Endothelial cell of hepatic sinusoid (primary cell): ENCODE data around the gene LEMD2.

Experiments
- in situ Hi-C: cut with HindIII; loops from 2 replicates; pipeline ENCODE4 v1.10.0; 2017; ENCODE audit warnings: low sequenced_read_pairs

The LEMD2 gene

GRCh38 chr6:33777398-33778388 is 11.2 kb downstream of the LEMD2 start:
- in situ Hi-C loops, result no loop called here

- in situ Hi-C loops, result no loop called here
Observed at GRCh38 chr6:33776764-33777163, 12.2 kb downstream of the LEMD2 start.

- in situ Hi-C loops, result no loop called here
Observed at GRCh38 chr6:33776186-33776585, 12.7 kb downstream of the LEMD2 start.

- in situ Hi-C loops, result loop anchor here (25.0 kb wide), 1 partner anchor 363 kb away; the partner anchor contains the start of gene GRM4
Observed at GRCh38 chr6:33774774-33775173, 14.2 kb downstream of the LEMD2 start.

DNA sequence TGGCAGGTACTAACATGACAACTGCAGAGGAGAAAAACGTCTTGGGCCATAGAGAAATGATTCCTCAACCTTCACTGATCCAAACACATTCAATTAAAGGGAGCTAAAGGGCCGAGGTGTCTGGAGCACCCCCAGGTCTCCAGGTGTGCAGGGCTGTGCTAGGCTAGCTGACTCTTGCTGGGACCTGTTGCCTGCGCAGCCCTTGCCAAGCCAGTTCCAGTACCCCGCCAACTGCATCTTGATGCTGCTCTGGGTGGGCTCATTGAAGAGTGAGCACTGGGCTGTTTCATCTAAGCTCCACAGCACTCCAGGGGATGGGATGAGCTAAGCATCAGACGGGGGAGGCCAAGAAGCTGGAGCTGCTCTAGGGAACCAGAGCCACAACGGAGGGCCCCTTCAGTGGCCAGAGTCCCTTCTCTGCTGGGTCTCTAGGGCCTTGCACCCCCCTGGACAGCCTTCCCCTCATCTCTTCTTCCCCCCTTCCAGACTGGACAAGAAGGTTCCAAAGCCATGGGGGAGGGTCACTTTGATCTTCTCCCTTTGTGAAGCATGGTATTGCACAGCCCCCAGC is 15.9 kb downstream of the LEMD2 start:
- in situ Hi-C loops, result loop anchor here (25.0 kb wide), 1 partner anchor 364 kb away; the partner anchor contains the start of gene GRM4

GRCh38 chr6:33772082-33772830 is 16.7 kb downstream of the LEMD2 start:
- in situ Hi-C loops, result loop anchor here (25.0 kb wide), 1 partner anchor 365 kb away; the partner anchor contains the start of gene GRM4

GRCh38 chr6:33771146-33772081 is 17.5 kb downstream of the LEMD2 start:
- in situ Hi-C loops, result loop anchor here (25.0 kb wide), 1 partner anchor 366 kb away; the partner anchor contains the start of gene GRM4

- in situ Hi-C loops, result loop anchor here (25.0 kb wide), 1 partner anchor 367 kb away; the partner anchor contains the start of gene GRM4
Observed at GRCh38 chr6:33770833-33771145, 18.1 kb downstream of the LEMD2 start.

GRCh38 chr6:33770124-33770832 is 18.7 kb downstream of the LEMD2 start:
- in situ Hi-C loops, result loop anchor here (25.0 kb wide), 1 partner anchor 367 kb away; the partner anchor contains the start of gene GRM4

DNA sequence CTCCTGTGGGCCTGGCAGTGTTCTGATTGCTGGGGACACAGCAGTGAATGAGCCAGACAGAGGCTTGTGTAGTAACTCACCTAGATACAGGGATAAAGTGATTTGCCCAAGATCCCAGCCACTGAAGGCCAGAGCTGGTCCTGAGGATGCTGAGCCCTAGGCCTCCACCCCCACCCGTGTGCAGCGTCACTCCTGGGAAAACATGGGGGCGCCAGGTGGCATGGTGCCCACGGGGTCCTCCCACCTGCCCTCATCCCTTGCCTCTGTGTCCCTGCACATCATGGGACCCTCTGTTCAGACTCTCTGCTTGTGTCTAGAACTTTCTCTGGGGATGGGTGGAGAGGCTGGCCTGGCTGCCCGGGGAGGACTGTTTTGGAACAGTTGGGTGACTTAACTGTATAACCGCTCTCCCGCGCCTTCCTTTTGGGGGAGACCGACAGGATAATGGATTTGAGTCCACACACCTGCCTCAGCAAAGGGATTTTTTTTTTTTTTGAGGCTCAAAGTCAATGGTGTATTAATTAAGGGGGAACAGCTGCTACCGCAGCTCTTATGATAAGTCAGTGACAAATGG is 19.6 kb downstream of the LEMD2 start:
- in situ Hi-C loops, result loop anchor here (5.0 to 25.0 kb wide), 2 partner anchors 178 to 368 kb away; partner anchors contain the start of gene GRM4

- in situ Hi-C loops, result loop anchor here (5.0 to 25.0 kb wide), 2 partner anchors 179 to 369 kb away; partner anchors contain the start of gene GRM4
Observed at GRCh38 chr6:33768644-33769120, 20.2 kb downstream of the LEMD2 start.

- in situ Hi-C loops, result loop anchor here (5.0 to 25.0 kb wide), 2 partner anchors 180 to 370 kb away; partner anchors contain the start of gene GRM4
Observed at GRCh38 chr6:33766921-33767907, 21.7 kb downstream of the LEMD2 start.

- in situ Hi-C loops, result loop anchor here (5.0 to 25.0 kb wide), 2 partner anchors 182 to 372 kb away; partner anchors contain the start of gene GRM4
Observed at GRCh38 chr6:33765368-33765767, 23.6 kb downstream of the LEMD2 start.

- in situ Hi-C loops, result loop anchor here (5.0 to 25.0 kb wide), 2 partner anchors 53 to 373 kb away; partner anchors contain the start of gene GRM4
Observed at GRCh38 chr6:33764036-33764435, 24.9 kb downstream of the LEMD2 start.

DNA sequence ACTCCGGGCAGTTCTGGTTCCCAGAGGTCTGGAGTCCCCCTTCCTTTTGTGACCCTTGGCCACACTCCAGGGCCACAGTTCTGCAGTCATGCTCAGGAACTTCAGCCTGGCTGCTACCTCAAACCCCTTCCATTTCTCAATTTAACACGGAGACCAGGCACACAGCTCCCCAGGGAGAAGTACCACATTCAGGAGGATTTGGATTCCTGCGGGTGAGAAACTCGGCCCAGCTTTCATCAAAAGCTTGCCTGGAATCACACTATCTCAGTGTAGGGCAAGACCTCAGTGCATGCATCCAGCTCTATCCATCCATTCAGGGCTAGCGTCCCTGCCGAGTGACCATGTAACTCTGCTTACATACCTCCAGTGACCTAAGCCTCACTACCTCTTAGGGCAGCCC is 25.4 kb downstream of the LEMD2 start:
- in situ Hi-C loops, result loop anchor here (5.0 to 25.0 kb wide), 2 partner anchors 54 to 374 kb away; partner anchors contain the start of gene GRM4

- in situ Hi-C loops, result loop anchor here (5.0 to 25.0 kb wide), 2 partner anchors 55 to 375 kb away; partner anchors contain the start of gene GRM4
Observed at GRCh38 chr6:33762713-33763112, 26.2 kb downstream of the LEMD2 start.
